OCI-LY1 (cell line): ENCODE results near the gene CHAD.

Experiments
- H2AFZ ChIP-seq: fragments of 200-600 bp; sonication (generic), shearing (Covaris generic); 2 replicates; pipeline ENCODE4 v1.6.0; 2014; ENCODE audit warnings: antibody characterized with exemption, mild to moderate bottlenecking, low read length
- H3F3A ChIP-seq: fragments of 200-600 bp; sonication (generic), shearing (Covaris generic); 2 replicates; pipeline ENCODE4 v1.6.0; 2014; ENCODE audit warnings: mild to moderate bottlenecking, antibody characterized with exemption, low read length, moderate library complexity; ENCODE audit not compliant: insufficient read depth
- H3K27ac ChIP-seq: fragments of 200-600 bp; sonication (generic); 2 replicates; pipeline ENCODE4 v1.5.1; 2014; ENCODE audit warnings: low read length, mixed run types, mild to moderate bottlenecking, low read depth; ENCODE audit not compliant: poor library complexity, severe bottlenecking
- H3K27me3 ChIP-seq: fragments of 200-600 bp; sonication (generic); 2 replicates; pipeline ENCODE4 v1.6.0; 2014; ENCODE audit warnings: antibody characterized with exemption, mild to moderate bottlenecking, low read length, moderate library complexity; ENCODE audit not compliant: insufficient read depth
- H3K36me3 ChIP-seq: fragments of 200-600 bp; sonication (generic); 2 replicates; pipeline ENCODE4 v1.6.1; 2014; ENCODE audit warnings: mild to moderate bottlenecking, antibody characterized with exemption, low read length, moderate library complexity, mixed read lengths; ENCODE audit not compliant: insufficient read depth
- H3K4me1 ChIP-seq: fragments of 200-600 bp; sonication (generic); 2 replicates; pipeline ENCODE4 v1.5.1; 2014; ENCODE audit warnings: mild to moderate bottlenecking, low read length, moderate library complexity; ENCODE audit not compliant: insufficient read depth, severe bottlenecking
- H3K4me2 ChIP-seq: fragments of 200-600 bp; sonication (generic), shearing (Covaris generic); 2 replicates; pipeline ENCODE4 v1.6.1; 2014; ENCODE audit warnings: low read length
- H3K4me3 ChIP-seq: fragments of 200-600 bp; sonication (generic); 2 replicates; pipeline ENCODE4 v1.5.1; 2014; ENCODE audit warnings: low read length, low read depth, mild to moderate bottlenecking, mixed read lengths; ENCODE audit not compliant: poor library complexity, severe bottlenecking
- H3K79me2 ChIP-seq: fragments of 200-600 bp; shearing (Covaris generic); 2 replicates; pipeline ENCODE4 v1.6.1; 2016; ENCODE audit warnings: mixed run types, low read length, mixed read lengths; ENCODE audit not compliant: insufficient read depth
- H3K9ac ChIP-seq: fragments of 200-600 bp; sonication (generic), shearing (Covaris generic); 2 replicates; pipeline ENCODE4 v1.6.1; 2014; ENCODE audit warnings: mild to moderate bottlenecking, low read length, mixed read lengths
- H3K9me2 ChIP-seq: fragments of 200-600 bp; sonication (generic), shearing (Covaris generic); 2 replicates; pipeline ENCODE4 v1.6.1; 2014; ENCODE audit warnings: low read depth, mild to moderate bottlenecking, low read length, mixed read lengths
- H3K9me3 ChIP-seq: fragments of 200-600 bp; shearing (Covaris generic); 2 replicates; pipeline ENCODE4 v1.6.1; 2014; ENCODE audit warnings: low read length, mixed read lengths
- H4K20me1 ChIP-seq: fragments of 200-600 bp; sonication (generic), shearing (Covaris generic); 2 replicates; pipeline ENCODE4 v1.6.0; 2016; ENCODE audit warnings: mild to moderate bottlenecking, low read length; ENCODE audit not compliant: insufficient read depth
- CTCF ChIP-seq: fragments of 200-600 bp; sonication (generic), shearing (Covaris generic); IDR thresholded peaks from 2 replicates; pipeline ENCODE4 v1.5.1; 2017; ENCODE audit warnings: mild to moderate bottlenecking, antibody characterized with exemption, low read length, moderate library complexity, mixed read lengths
- EZH2 ChIP-seq: fragments of 200-600 bp; sonication (generic), shearing (Covaris generic); IDR thresholded peaks from 2 replicates; pipeline ENCODE4 v1.8.0; 2017; ENCODE audit warnings: borderline replicate concordance, mixed run types, mild to moderate bottlenecking, antibody characterized with exemption, low read length, moderate library complexity, mixed read lengths

CHAD gene

GRCh38 chr17:50464121-50464520 lies 4.6 kb downstream of the CHAD start:
- TF ChIP-seq CTCF (no peak), EZH2 (no peak)

GRCh38 chr17:50462446-50462845 lies 6.2 kb downstream of the CHAD start:
- no peak overlapping the region for H3K27ac ChIP-seq
- H4K20me1 ChIP-seq = no peaks in the 10 kb centered on the region
- H3K9ac ChIP-seq = no peak overlapping the region
- H3K4me3 ChIP-seq = no peak overlapping the region
- no peaks in the 10 kb centered on the region for H3K9me2 ChIP-seq
- TF ChIP-seq EZH2 (no peak), CTCF (no peak)
- H2AFZ ChIP-seq = no peak overlapping the region
- no peaks in the 10 kb centered on the region for H3K27me3 ChIP-seq
- no peaks in the 10 kb centered on the region for H3K36me3 ChIP-seq
- no peaks in the 10 kb centered on the region for H3F3A ChIP-seq
- H3K4me1 ChIP-seq = no peaks in the 10 kb centered on the region
- H3K4me2 ChIP-seq = no peak overlapping the region
- H3K79me2 ChIP-seq = no peaks in the 10 kb centered on the region
- H3K9me3 ChIP-seq = no peaks in the 10 kb centered on the region

More at GRCh38 chr17:50464121-50464520, 4.6 kb downstream of the CHAD start:
- no peaks in the 10 kb centered on the region for H3K79me2 ChIP-seq
- H4K20me1 ChIP-seq = no peaks in the 10 kb centered on the region
- H3F3A ChIP-seq = no peaks in the 10 kb centered on the region
- H3K36me3 ChIP-seq = no peaks in the 10 kb centered on the region
- H3K4me2 ChIP-seq = no peak overlapping the region
- no peaks in the 10 kb centered on the region for H3K9me3 ChIP-seq
- H3K27me3 ChIP-seq = no peaks in the 10 kb centered on the region
- H3K9ac ChIP-seq = no peak overlapping the region
- no peak overlapping the region for H2AFZ ChIP-seq
- H3K27ac ChIP-seq = no peak overlapping the region
- H3K4me3 ChIP-seq = no peak overlapping the region
- H3K9me2 ChIP-seq = no peaks in the 10 kb centered on the region
- no peaks in the 10 kb centered on the region for H3K4me1 ChIP-seq

GRCh38 chr17:50461550-50462132 lies 7.0 kb downstream of the CHAD start:
- H2AFZ ChIP-seq = no peak overlapping the region
- no peaks in the 10 kb centered on the region for H3K9me2 ChIP-seq
- H3K27ac ChIP-seq = no peak overlapping the region
- H4K20me1 ChIP-seq = no peaks in the 10 kb centered on the region
- H3K4me1 ChIP-seq = no peaks in the 10 kb centered on the region
- H3K9ac ChIP-seq = no peak overlapping the region
- no peak for TF ChIP-seq EZH2
- no peak for TF ChIP-seq CTCF
- H3K4me2 ChIP-seq = no peak overlapping the region
- no peaks in the 10 kb centered on the region for H3K9me3 ChIP-seq
- H3F3A ChIP-seq = no peaks in the 10 kb centered on the region
- no peaks in the 10 kb centered on the region for H3K27me3 ChIP-seq
- H3K79me2 ChIP-seq = no peaks in the 10 kb centered on the region
- no peaks in the 10 kb centered on the region for H3K36me3 ChIP-seq
- no peak overlapping the region for H3K4me3 ChIP-seq
